Stimulated activated CD4-positive, alpha-beta T cell treated with anti-CD3 and anti-CD28 coated beads, Interleukin-12 subunit alpha, Interleukin-12 subunit beta, amount 100 ng/mL, for 24 hours (primary cell): Measurements from ENCODE around the gene CREB3L4.
"Not testable (repeated sequence)": the region's sequence is repeated elsewhere in the genome, so short reads cannot be mapped to it uniquely, and the experiment has no call there.

Experiments used
- DNase-seq, 2 experiments: peaks; one replicate each; pipeline ENCODE4 v3.0.0-alpha.2; 2020; ENCODE audit warnings: low read depth in 2 of 2

The CREB3L4 gene

DNA sequence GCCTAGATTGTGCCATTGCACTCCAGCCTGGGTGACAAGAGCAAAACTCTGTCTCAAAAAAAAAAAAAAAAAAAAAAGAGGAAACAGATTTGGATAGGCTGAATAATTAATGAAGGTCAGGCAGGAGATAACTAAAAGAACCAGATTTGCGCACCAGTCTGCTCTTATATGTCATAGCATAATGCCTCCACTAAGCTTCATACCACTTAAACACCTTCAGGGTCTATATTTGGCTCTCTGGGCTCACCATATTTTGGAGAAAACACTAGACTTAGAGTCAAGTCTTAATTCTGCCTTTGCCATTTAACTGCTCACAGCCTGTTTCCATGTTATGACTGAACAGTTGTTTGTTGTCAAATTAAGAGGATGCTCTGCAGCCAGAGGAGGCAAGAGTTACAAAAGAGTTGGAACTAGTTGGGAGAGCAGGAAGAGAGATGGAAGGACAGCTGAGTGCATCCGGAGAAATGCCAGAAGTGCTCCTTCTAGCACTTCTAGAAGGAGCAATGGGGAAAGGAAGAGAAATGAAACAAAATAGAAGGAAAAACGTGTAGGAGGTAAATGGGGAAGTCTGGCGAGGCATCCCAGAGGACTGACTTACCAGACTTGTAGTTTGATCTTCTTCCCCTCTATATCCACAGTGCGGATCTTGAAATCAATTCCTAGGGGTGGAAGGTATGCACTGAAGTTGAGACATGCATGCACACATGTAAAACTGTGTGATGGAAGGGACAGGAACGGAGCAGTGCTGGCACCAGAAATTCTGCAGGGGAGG is 16.6 kb downstream of the CREB3L4 start:
- DNase-seq: no peak

DNA sequence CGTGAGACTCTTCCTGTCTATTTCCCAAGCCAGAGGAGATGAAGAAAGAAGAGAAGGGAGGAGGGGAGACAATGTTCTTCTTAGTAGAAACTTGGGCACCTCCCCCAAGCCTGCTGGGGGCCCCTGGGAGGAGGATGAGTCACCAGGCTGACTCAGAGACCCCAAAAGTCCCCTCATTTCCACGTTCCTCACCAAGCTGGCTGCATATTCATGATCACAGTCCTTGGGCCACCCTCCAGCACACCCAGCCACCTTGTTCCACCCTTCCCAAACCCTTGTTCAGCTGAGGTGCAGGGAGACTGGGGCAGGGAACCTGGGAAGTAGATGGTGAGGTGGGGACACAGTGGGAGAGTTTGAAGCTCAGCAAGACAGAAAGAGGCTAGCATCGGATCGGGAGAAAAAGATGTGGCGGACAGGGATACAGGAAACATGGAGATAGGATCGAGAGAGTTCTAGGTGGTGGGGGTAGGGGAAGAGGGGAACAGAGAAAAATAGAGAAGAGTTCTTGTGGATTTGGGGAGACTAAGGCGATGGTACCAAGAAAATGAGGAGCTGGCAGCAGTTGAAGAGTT is 17.7 kb downstream of the CREB3L4 start:
- peak in 1 of 2 experiments; percentile 41 for DNase-seq

DNA sequence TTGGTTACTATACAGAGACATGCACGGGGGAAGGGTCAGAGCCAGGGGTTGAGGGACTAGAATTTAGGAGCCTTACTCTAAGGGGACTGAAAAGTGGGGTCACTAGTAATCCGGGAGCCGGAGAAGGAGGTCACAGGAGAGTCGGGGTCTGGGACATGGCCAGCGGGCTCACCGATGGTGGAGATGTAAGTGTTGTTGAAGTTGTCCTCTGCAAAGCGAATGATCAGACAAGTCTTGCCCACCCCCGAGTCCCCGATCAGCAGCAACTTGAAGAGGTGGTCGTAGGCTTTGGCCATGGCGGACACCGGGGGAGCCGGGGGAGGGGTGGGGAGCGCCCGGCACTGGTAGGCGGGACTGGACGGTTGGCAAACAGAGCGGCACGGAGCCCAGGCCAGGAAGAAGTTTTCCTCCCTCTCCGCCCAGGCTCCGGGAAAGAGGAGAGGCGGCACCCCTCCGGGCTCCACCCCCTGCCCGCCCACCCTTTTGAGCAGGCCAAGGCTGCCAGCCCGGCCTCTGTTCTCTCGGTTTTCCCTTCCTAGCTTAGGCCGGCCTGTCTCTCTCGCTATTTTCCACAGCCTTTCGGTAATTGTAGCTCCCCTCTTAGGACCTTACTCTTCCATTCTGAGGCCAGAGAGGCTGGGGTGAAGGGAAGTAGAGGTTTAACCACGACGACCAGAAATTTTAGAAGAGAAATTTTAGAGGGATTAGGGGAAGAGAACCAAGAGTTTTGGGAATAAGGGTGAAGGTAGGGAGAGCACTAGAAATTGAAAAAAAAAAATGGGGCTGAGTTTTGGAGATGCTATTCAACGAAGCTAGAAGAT is 18.4 kb downstream of the CREB3L4 start, which contains the start of gene RAB13:
RAB13 (minus strand) TSS at position 399 of the 821 bp plus-strand sequence; CDS start at position 296, 103 bp downstream.
- no peak for DNase-seq

- no peak for DNase-seq
These were observed 19.9 kb downstream of the CREB3L4 start for GRCh38 chr1:153987621-153988020.

DNA sequence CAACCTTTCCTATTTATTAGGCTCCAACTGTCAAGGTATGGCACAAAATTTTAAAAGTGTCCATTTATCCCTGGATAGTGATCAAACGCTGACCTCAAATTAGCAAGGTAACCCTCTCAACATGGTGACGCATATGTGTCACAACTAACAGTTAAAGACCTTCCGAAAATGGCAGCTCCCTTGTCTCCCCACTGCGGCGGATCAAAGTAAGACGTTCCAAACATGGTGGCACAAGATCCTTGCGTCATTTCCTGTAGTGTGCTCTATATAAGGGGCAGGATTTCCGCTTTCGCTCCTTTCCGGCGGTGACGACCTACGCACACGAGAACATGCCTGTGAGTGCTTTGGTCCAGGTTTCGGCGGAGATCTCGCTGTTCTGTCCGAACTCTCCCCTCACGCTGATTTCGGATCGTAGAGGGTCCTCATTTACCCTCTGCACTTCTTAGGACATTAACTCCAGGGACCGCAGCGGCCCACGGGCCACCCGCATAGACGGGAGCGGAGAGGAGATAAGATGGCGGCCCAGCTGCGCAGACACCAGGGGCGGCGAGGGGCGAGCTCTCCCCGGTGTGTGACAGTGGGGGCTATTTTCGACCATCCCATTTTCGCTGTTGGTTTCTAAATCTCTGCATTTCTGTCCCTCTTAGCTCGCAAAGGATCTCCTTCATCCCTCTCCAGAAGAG is 22.9 kb downstream of the CREB3L4 start, which contains the start of gene RPS27:
RPS27 (plus strand) TSS at position 295 of the 683 bp plus-strand sequence; CDS start at position 330, 35 bp downstream.
- peak; percentile 74 to 75 for DNase-seq

- no peak for DNase-seq
These were observed 23.5 kb downstream of the CREB3L4 start for GRCh38 chr1:153991151-153991630.

DNA sequence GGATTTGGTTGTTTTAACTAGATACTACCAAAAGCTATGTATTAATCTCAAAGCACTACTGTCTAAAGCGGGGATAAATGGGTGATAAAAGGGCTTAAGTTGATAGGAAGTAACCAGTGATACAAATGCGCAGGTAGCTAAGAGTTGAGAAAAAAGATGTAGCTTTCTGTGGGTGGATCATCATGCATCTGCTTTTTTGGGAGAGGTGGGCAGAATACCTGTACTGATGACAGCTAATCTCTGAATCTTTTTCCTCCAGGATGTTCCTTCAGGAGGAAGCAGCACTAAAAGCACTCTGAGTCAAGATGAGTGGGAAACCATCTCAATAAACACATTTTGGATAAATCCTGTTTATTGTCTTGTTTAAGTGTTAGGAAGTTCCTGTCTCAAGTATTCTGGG is 24.1 kb downstream of the CREB3L4 start:
- DNase-seq: no peak

- DNase-seq: no peak
These were observed 27.5 kb downstream of the CREB3L4 start for GRCh38 chr1:153995202-153995601.

- DNase-seq: no peak
These were observed 27.9 kb downstream of the CREB3L4 start for GRCh38 chr1:153995640-153996039.

- not testable (repeated sequence) for DNase-seq
These were observed 29.2 kb downstream of the CREB3L4 start for GRCh38 chr1:153996882-153997281.

DNA sequence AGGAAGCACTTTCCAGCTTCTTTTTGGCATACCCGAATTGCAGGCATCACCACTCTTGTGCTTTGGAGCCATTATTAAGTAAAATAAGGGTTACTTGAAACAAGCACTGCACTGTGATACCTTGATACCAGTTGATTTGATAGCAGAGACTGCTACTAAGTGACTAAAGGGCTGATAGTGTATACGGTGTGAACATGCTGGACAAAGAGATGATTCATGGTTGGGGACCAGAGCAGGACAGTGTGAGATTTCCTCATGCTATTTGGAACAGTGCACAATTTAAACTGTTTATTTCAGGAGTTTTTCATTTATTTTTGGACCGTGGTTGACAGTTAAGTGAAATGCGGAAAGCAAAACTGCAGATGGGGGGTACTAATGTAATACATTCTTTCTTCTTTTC is 32.7 kb downstream of the CREB3L4 start:
- DNase-seq: no peak

- DNase-seq: no peak
These were observed 38.4 kb downstream of the CREB3L4 start for GRCh38 chr1:154006136-154006535.

- DNase-seq: no peak
These were observed 44.4 kb downstream of the CREB3L4 start for GRCh38 chr1:154012129-154012528.

GRCh38 chr1:154012543-154012942 is 44.8 kb downstream of the CREB3L4 start:
- DNase-seq: not testable (repeated sequence)

DNA sequence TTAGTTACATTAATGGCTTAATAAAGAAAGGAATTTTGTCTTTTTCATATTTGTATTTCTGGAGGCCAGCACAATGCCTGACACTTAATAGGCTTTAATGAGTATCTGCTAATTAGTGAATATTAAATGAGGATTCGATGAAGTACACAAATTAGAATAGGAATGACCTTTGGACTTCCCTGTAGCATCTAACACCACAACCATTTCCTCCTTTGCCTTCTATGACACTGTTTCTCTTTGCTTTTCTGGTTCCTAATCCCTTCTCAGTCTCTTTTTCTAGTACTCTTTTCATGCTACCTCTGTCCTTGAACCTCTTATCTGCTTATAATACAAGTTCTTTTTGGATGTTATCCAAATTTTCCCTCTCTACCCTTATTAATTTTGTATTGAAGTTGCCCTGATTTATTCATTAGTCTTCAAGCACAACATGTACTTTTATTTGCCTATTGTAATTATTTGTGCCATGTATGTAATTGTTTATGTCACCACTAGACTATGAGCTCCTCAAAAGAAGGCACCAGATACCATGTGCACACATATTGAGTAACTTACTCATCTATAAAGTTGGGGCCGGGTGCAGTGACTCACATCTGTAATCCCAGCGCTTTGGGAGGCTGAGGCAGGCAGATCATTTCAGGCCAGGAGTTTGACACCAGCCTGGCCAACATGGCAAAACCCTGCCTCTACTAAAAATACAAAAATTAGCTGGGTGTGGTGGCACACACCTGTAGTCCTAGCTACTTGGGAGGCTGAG is 46.6 kb downstream of the CREB3L4 start:
- DNase-seq: no peak

DNA sequence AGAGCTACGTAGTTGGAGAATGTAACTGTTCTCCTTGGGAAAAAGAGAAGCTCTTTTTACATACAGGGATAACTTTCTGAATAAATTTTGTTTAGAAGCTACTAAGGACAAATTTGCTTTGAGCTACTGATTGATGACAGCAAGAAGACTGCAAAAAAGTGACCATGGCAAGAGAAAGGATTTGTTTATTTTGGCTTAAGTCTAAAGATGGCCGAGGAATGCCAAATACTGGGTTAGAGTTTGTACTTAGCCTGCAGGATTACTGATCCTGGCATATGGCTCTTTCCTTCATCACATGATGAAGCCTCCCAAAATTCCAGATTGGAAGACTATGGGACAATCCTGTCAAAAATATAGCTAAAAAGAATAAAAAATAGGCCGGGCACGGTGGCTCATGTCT is 51.6 kb downstream of the CREB3L4 start:
- DNase-seq: no peak

GRCh38 chr1:154019940-154020339 is 52.2 kb downstream of the CREB3L4 start:
- DNase-seq: no peak
